ENCODE data around the gene GABBR2. TPM values are rescaled to one million over a fixed set of nuclear protein-coding genes. Genes with fewer than 3 reads are reported as not detected.
"Not testable (repeated sequence)": the region's sequence is repeated elsewhere in the genome, so short reads cannot be mapped to it uniquely, and the experiment has no call there.

GABBR2 gene
- polyA plus RNA-seq, 3 donors: 3.6 to 6.0 (median 3.8) TPM

DNA sequence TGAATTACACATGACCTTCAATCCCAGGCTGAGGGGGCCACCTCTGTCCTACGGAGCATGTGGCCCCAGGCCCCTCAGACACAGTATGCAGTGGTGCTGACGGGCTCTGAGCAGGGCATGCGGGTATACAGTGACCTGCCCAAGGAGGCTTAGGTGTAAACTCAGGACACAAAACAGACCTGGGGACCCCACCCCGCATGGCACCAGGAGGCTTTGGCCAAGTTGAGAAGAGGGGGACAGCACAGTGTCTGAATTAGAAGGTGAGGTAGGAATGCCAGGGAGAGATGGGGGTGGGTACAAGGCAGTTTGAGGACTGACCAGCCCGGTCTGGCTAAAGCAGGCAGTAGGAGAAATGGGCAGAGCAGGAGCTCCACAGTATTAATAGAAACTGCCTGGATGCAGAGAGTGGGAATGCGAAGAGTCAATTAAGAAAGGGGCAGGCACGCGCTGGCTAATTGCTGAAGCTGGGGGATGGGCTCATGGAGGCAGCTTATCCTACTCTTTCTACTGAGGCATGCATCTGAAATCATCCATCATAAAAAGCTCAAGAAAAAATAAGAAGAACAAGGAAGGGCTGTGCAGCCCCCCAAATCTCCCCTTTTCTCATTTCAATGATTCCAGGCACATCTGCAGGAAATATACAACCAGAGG is 109.0 kb downstream of the GABBR2 start:
- DNase-seq (ENCODE audit: low read depth in 3 of 3, low spot score in 2 of 3): no peak

DNA sequence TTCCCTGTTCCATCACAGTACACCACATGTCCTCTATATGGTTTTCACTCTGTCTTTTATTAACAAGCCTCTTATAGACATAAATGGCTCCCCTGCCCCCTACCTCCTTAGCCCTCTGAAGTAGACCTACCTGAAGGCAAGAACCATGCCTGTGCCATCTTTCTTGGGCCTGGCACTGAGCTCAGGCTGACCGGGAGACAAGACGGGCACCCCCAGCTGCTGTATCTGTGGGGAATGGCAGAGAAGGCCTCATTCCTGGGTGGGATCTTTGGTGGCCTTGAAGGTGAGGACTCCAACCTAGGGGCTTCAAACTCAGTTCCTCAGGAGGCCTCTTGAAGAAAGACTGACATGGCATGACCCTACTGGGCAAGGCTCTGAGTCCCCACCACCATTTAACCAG is 109.9 kb downstream of the GABBR2 start:
- no peak for DNase-seq (ENCODE audit: low read depth in 3 of 3, low spot score in 2 of 3)

DNA sequence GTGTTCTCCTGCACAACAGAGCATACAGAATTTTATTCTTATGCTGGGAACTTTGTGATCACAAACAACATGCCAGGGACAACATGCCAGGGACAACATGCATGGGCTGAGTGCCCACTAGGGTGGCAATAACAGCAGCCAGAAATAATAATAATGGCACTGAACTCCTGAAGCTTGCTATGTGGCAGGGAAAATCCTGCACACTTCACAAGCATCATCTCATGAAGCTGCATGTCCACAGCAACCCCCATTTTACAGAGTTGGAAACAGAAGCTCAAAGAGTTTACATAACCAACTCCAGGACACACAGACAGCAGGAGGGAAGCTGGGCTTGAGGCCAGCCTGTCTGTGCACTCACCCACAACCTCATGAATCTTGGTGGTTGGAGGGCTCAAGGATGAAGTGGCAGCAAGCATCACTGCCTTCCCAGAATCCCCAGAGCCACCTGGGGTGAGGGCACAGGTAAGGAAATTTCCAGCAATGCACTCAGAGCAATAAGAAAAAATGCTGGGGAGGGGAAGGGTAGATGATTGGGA is 111.4 kb downstream of the GABBR2 start:
- no peak for DNase-seq (ENCODE audit: low read depth in 3 of 3, low spot score in 2 of 3)

DNA sequence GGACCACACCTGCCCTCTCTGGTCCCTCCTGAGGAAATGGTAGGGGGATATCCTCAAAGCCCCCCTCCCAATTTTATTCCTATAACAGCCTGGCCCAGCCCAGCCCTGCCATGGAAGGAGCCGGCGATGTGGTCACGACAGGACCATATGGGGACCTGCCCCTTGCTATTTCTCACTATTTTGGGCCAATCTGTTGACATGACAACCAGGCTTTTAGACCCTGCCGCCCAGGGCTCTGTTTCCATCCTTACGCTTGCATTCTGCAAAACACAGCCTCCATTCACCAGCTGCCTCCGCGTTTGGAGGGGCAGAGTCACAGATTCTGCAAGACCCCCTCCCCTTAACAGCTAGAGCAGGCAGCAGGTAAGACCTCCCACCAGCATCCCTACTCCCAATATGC is 112.2 kb downstream of the GABBR2 start:
- DNase-seq (ENCODE audit: low read depth in 3 of 3, low spot score in 2 of 3): no peak

DNA sequence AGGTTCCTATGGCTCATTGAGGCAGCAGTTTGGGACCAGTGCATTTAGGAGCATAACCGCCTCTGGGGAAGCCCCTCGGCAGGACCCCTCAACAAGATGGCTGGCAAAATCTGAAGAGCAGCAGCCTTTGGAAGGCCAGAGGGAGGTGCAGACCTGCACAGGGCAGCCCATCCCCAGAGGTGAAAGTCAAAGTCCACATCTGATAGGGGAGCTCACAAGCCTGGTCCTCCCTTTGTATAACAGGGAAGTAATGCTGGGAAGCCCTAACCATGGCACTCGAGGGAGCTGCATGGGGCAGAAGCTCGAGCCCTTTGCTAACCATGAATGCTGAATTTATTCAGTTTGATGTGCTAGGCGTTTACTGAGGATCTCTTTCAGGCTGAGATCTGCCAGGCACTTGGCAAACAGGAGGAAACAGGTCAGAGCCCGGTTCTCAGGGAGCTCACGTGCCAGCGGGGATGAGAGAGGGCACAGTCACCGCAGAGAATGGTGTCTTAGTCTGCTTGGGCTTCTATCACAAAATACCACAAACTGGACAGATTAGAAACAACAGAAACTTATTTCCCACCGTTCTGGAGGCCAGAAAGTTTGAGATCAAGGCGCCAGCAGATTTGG is 114.1 kb downstream of the GABBR2 start:
- DNase-seq (ENCODE audit: low read depth in 3 of 3, low spot score in 2 of 3): no peak

DNA sequence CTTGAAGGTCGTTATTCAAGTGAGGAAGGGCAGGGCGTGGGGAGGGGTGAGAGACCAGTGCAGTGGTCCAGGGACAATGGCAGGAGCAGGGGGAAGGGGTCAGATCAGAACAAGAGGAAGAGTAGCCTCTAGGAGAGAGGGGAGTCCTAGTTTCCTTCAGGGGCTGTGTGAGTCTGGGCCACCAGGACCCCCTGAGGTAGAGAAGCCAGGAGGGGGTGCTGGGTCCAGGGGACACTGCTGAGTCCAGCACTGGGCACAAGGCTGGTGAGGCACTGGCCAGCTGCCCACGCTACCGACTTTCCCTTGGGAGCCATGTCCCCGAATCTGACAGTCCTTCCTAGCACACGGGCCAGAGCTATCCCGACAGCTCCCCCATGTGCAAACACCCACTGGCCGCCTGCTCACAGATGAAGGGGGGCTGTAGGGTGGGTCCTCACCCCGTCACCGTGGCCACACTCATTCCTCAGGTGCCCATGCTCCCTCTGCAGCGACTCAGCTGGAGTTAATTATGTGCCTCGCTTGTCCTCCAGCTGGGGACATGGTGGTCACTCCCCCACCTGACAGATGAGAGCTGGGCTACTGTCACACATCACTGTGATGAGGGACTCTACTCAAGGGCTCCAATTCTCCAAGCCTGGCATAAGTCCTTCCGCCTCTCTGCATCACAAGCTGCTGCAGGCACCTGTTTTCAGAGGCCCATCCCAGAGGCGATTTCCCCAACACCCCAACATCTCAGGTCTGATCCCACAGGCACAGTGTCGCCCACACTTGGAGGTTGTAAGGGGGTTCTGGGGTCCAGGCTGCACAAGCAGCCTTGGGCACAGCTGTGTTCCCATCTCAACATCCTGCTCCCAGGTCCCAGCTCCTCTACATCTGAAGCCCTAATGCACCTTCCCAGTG is 115.1 kb downstream of the GABBR2 start:
- DNase-seq (ENCODE audit: low read depth in 3 of 3, low spot score in 2 of 3): no peak

DNA sequence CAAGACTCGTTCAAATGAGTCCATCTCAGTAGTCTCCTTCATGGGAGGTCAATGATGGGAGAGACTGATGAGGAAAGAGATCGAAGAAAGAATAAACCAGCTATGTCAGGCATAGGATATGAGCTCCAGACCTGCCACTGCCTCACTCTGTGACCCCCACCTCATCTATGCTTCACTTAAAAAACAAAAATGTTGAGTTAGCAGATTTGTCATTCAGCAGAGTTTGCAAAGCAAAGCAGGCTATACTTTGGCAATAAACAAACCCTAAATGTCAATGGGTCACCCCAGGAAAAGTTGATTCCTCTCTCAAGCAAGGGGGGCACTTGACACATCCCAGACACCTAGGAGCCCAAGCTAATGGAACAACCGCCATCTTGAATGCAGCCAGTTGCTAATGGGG is 117.0 kb downstream of the GABBR2 start:
- DNase-seq (ENCODE audit: low read depth in 3 of 3, low spot score in 2 of 3): no peak

DNA sequence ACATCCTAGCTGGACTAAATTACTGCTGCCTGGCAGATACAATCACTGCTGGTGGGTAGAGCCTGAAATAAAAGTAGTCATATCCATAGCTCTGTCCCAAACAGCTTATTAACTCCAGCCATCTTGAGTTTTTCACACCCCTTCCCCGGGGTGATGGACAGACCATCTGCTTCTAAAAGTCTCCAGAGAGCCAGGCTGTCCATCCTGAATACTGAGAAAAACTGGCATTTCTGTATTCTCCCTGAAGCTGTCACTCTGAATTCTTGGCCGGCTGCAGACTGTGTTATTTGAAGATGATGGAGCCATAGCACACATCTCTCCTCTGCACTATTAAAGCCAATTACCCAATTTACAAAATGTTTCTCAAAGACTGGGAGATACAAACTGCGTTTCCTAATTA is 118.6 kb downstream of the GABBR2 start:
- no peak for DNase-seq (ENCODE audit: low read depth in 3 of 3, low spot score in 2 of 3)

DNA sequence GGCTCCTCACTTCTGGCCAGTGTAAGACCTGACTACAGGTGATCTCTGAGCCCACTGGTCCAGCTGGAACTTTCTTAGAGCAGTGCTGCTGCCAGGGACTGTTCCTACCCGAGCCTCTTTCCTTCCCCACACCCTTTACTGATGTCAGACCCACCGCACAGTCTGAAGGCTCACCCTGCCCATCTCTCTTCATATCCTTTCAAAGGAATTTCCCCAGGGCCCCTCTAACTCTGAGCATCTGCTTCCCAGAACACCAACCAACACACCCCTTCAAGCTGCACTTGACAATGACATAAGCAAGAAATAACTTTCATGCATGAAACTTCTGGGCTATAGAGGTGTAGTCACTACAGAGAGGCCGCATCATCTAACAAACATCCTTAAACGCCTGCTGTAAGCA is 119.6 kb downstream of the GABBR2 start:
- DNase-seq (ENCODE audit: low read depth in 3 of 3, low spot score in 2 of 3): no peak

DNA sequence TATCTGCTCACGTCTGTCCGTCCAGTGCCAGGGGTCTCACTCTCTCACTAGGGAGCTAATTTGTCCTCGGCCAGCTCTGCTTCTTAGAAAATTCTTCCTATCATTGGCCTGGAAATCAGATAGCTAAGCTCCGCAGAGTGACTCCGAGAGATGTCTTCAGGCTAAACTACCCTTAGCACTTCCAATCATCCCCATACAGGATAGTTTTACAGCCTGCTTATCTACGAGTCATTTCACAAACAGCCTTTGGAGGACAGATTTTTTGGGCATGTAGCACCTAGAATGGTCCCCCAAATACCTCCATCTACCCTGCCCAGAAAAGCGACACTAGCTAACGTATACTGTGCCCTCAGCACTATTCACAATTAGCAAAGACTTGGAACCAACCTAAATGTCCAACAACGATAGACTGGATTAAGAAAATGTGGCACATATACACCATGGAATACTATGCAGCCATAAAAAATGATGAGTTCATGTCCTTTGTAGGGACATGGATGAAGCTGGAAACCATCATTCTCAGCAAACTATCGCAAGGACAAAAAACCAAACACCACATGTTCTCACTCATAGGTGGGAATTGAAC is 123.8 kb downstream of the GABBR2 start:
- not testable (repeated sequence) for DNase-seq (ENCODE audit: low read depth in 3 of 3, low spot score in 2 of 3)

DNA sequence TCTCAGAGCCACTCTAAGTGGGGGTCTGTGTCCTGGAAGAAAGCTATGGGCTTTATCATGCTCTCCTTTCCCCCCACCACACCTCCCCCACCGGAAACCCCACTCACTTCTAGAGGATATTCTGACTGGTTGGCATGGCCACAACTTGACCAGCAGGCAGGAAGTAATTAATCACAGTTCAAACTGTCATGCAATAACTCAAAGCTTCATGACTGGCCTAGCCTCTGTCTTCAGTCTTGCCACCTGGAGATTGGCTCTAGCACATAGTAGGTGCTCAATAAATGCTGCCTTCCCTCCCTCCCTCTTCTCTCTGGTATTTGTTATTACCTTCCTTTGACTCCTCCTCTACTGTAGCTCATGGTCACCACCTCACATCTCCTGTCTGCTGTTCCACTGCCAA is 124.7 kb downstream of the GABBR2 start:
- no peak for DNase-seq (ENCODE audit: low read depth in 3 of 3, low spot score in 2 of 3)

DNA sequence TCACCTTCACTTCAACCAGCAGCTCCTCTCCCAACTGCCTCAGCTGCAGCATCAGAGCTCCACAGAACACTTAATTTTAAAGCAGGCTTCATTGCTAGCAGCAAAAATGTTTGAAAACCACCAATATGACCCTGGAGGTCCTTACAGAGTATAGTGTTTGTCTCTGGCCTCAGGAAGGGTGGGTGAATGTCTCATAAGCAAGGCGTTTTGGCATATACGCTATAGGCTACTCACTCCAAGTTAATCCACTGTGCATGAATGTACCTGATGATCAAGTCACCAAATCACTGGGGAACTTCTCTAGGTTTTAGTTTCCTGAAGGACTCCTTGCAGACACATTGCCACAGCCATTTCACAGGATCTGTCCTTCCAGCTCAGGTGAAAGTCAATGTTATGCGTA is 125.3 kb downstream of the GABBR2 start:
- no peak for DNase-seq (ENCODE audit: low read depth in 3 of 3, low spot score in 2 of 3)

DNA sequence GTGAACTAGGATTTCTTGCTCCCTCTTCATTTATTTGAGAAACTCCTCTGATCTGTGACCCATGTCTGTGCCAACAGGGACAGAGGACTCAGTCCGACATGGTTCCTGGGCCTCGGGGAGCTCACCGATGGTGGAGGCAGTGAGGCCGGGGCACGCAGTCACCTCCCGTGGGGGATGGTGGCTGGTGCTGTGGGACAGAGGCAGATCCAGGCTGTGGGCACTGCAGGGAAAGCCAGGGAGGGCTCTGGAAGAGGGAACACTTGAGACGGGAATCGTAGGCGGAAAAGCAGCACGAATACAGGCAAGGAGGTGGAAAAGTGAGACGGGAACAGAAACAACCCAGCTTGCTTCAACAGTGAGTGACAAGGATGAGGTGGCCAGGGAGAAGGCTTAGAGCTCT is 127.8 kb downstream of the GABBR2 start:
- no peak for DNase-seq (ENCODE audit: low read depth in 3 of 3, low spot score in 2 of 3)

DNA sequence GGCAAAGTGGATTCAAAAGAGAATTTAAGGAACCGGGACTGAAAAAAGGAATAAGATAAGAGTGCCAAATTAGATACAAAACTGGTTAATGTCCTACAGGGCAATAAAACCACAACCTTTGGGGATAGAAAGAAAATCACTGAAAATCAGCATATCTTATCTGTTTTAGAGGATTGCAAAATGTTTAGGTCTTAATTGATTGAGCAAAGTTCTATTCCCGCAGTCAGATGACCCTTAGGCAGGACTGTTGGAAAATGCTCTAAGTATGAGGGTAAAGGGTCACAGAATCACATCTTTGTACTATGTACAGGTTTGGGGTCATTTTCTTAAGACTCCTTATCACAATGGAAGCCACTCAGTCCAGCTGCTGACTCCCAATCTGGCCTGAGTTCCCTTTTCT is 129.0 kb downstream of the GABBR2 start:
- no peak for DNase-seq (ENCODE audit: low read depth in 3 of 3, low spot score in 2 of 3)

DNA sequence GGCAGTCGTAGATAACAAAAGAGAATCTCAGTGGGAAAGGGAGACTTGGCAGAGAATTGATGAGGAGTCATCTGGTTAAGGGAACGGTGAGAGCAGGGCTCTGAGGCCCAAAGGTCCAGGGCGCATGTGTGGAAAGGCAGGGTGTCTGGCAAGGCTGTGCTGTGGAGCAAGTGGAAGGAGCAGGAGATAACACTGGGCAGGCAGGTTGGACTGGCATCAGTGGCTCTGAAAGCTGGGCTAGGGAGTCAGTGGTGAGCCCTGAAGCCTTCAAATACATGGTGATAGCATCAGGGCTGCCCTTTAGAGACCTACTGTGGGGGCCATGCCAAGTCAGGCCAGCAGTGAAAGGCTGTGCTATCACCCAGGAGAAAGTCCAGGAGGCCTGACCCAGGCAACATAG is 131.3 kb downstream of the GABBR2 start:
- no peak for DNase-seq (ENCODE audit: low read depth in 3 of 3, low spot score in 2 of 3)

DNA sequence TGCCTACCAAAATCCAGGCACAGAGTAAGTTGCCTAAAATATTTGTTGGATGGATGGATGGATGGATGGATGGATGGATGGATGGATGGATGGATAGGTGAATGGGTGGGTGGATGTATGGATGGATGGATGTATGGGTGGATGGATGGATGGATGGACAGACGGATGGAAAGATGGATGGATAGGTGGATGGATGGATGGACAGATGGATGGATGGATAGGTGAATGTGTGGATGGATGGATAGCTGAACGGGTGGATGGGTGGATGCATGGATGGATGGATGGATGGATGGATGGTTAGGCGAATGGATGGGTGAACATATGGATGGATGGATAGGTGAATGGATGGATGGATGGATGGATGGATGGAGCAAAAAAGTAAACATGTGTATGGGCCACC is 131.9 kb downstream of the GABBR2 start:
- no peak for DNase-seq (ENCODE audit: low read depth in 3 of 3, low spot score in 2 of 3)

DNA sequence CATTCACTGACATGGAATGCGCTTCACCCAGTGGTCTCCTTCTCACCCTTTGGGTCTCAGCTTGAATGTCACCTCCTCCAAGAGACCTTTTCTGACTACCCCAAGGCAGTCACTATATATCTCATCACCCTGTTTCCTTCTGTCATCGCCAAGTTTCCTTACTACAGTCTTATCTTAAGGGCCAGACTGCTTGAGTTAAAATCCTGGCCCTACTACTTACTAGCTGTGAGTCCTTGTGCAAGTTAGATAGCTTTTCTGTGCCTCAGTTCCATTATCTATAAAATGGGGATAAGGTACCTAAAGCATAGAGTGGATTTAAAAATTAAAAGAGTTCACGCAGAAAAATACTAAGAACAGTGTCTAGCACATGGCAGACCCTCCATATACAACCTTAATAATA is 132.4 kb downstream of the GABBR2 start:
- DNase-seq (ENCODE audit: low read depth in 3 of 3, low spot score in 2 of 3): no peak

DNA sequence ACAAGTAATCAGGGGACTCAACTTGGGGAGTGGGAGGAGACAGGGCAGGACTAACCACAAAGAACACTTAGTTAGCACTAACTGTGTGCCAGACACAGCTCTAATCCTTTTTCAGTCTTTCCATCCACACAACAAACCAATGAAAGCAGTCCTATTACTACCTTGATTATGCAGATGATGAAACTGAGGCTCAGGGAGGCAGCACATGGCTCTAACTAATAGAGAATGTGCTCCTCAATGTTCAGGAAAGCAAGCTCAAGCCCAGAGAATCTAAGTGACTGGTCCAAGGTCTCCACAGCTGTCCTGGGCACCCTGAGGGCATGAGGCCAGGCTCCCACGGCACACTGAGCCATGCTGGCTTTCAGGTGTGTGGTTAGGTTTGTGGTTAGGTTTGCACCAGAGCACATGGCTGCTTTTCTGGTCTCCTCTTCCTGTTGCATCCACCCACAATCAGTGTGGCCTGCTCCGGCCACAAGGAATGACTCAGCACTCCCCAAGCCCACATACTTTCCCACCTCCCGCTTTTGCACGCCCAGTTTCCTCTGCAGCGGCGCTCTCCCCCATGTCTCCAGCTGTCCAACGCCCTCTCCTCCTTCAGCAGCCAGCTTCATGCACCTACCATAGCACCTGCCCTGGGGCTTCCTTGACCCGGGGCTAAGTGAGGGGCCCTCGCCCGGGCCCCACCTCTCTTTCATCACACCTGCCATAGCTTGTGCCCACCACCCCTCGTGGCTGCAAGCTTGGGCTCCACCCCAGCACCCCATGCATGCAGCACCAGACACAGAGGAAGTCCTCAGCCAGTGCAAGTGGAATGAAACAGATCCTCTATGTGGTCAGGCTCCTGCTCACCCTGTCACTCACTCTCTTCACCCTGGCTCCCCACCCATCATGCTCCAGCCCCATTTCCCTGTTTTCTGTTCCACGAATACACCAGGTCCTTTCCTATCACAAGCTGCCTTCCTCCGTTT is 133.1 kb downstream of the GABBR2 start:
- no peak for DNase-seq (ENCODE audit: low read depth in 3 of 3, low spot score in 2 of 3)

DNA sequence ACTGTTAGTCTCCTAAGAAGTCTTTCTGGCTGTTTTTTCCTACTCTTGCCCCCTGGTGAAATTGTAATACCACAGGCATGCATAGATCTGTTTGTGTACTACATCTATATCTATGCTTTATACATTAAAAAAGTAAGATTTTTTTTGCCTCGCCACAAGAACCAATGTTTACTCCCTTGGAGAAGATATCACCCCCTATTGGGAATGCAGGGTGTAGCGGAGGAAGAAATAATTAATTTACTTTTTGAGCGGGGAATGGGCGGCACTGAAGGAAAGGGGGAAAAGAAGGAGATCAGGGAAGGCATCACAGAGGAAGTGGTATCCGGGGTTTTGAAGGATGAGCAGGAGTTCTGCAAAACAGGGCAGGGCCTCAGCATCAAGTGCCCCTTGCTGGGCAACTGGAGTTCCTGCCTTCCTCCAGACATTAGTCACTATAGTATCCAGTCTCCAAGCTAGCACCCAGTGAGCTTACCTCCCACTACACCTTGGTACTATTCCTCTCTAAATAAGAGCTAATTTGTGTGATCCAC is 134.9 kb downstream of the GABBR2 start:
- DNase-seq (ENCODE audit: low read depth in 3 of 3, low spot score in 2 of 3): no peak

DNA sequence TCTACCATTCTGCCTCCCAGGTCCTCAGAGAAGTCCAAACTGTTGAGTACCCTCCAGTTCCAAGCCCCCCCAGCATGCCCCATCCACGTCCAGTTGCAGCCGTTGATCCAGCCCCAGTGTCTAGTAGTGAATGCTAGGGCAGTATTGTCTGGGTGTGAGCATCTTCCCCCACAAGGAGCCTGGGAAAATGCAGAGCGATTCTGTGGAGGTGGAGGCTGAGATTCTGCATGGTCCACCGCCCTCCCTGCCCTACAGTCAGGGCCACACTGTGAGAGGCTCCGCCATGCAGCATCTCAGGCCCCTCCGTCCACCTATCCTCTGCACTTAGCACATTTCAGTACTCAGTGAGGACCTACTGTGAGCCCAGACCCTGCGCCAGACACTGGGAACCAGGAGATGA is 135.9 kb downstream of the GABBR2 start:
- DNase-seq (ENCODE audit: low read depth in 3 of 3, low spot score in 2 of 3): no peak
